Measurements from ENCODE around the gene DNAJB13.

Gene DNAJB13

DNA sequence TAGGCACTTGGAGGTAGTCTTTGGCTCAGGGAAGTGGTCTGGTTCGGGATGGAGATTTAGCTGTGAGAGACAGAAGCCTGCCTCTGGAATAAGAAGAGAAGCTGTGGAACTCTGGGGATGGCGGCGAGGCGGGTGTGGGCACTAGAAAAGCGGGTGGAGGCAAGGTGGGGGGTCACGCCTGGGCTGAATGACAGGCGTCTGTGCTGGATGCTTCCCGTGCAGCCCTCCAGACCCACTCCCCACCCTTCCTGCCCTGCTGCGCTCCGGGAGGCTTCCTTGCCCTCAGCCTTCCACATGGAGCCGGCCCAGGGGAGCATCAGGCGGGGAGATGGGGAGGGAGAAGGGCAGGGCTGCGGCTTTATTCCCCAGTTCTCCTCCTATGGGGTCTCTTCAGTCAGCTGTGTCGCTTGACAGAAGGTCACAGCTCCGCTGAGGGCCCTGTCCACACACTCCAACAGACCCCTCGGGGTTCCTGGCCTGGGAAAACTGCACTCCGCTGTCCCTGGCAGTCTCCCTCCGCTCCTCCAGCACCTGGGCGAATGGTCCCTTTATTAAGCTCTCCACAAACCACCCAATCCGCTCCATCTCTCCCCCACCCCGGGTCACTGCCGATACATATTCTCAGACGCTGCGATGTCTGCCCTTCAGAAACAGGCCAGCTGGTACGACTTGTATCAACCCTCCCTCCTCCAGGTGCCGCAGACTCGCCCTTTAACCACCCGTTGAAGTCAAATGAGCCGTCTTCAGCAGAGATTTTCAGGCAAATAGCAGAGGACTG lies 6.2 kb downstream of the DNAJB13 start (continued):
- TF ChIP-seq ZNF623 (tag by site-specific recombination; IDR thresholded peaks at IDR 0.05) (no peak), HOXA7 (CRISPR knock-in tag; IDR thresholded peaks at IDR 0.05; ENCODE audit: borderline replicate concordance) (no peak), ZNF24 (tag by site-specific recombination; IDR thresholded peaks at IDR 0.05) (no peak), BCL6B (tag by site-specific recombination; IDR thresholded peaks at IDR 0.05) (no peak), ZNF121 (tag by site-specific recombination; IDR thresholded peaks at IDR 0.05) (no peak)

- H3K27ac ChIP-seq (ENCODE audit: extremely low read depth, low read depth, low read length) = no peak overlapping the region
- ChIA-PET CTCF (interaction anchor here (0.6 kb wide), 1 partner anchor 52 kb away, joined by 3 read pairs; no protein-coding TSS in a partner anchor), POLR2A (no interaction called here)
- no peaks in the 10 kb centered on the region for H3K36me3 ChIP-seq (ENCODE audit: control insufficient read depth in 2 of 2, insufficient read depth in 1 of 2, low read length in 2 of 2)
- no peaks in the 10 kb centered on the region for H3K9me3 ChIP-seq (ENCODE audit: control insufficient read depth, insufficient read depth, low read depth, low read length)
- no peaks in the 10 kb centered on the region for H3K4me1 ChIP-seq (ENCODE audit: control insufficient read depth, insufficient read depth, low read length)
- no peak overlapping the region for H3K4me3 ChIP-seq (ENCODE audit: low read depth, low read length)
- TF ChIP-seq INSM2 (tag by site-specific recombination; IDR thresholded peaks at IDR 0.05) = no peak
- no peak for TF ChIP-seq ZNF335 (tag by site-specific recombination; conservative IDR thresholded peaks at IDR 0.05)
- no peak for TF ChIP-seq ZNF266 (tag by site-specific recombination; IDR thresholded peaks at IDR 0.05; ENCODE audit: low read depth)
- no peak for TF ChIP-seq ZNF202 (tag by site-specific recombination; IDR thresholded peaks at IDR 0.05; ENCODE audit: borderline replicate concordance)
- TF ChIP-seq ZNF248 (tag by site-specific recombination; IDR thresholded peaks at IDR 0.05) = no peak
- TF ChIP-seq ZNF529 (tag by site-specific recombination; IDR thresholded peaks at IDR 0.05; ENCODE audit: insufficient replicate concordance) = no peak
- no peak for TF ChIP-seq HOXA7 (CRISPR knock-in tag; IDR thresholded peaks at IDR 0.05; ENCODE audit: borderline replicate concordance)
- TF ChIP-seq KLF7 (tag by site-specific recombination; IDR thresholded peaks at IDR 0.05; ENCODE audit: borderline replicate concordance) = no peak
- TF ChIP-seq GLI4 (tag by site-specific recombination; IDR thresholded peaks at IDR 0.05) = no peak
- TF ChIP-seq ZNF560 (tag by site-specific recombination; IDR thresholded peaks at IDR 0.05; ENCODE audit: borderline replicate concordance) = no peak
- no peak for TF ChIP-seq ZNF624 (tag by site-specific recombination; IDR thresholded peaks at IDR 0.05)
- TF ChIP-seq, protein P1, sequence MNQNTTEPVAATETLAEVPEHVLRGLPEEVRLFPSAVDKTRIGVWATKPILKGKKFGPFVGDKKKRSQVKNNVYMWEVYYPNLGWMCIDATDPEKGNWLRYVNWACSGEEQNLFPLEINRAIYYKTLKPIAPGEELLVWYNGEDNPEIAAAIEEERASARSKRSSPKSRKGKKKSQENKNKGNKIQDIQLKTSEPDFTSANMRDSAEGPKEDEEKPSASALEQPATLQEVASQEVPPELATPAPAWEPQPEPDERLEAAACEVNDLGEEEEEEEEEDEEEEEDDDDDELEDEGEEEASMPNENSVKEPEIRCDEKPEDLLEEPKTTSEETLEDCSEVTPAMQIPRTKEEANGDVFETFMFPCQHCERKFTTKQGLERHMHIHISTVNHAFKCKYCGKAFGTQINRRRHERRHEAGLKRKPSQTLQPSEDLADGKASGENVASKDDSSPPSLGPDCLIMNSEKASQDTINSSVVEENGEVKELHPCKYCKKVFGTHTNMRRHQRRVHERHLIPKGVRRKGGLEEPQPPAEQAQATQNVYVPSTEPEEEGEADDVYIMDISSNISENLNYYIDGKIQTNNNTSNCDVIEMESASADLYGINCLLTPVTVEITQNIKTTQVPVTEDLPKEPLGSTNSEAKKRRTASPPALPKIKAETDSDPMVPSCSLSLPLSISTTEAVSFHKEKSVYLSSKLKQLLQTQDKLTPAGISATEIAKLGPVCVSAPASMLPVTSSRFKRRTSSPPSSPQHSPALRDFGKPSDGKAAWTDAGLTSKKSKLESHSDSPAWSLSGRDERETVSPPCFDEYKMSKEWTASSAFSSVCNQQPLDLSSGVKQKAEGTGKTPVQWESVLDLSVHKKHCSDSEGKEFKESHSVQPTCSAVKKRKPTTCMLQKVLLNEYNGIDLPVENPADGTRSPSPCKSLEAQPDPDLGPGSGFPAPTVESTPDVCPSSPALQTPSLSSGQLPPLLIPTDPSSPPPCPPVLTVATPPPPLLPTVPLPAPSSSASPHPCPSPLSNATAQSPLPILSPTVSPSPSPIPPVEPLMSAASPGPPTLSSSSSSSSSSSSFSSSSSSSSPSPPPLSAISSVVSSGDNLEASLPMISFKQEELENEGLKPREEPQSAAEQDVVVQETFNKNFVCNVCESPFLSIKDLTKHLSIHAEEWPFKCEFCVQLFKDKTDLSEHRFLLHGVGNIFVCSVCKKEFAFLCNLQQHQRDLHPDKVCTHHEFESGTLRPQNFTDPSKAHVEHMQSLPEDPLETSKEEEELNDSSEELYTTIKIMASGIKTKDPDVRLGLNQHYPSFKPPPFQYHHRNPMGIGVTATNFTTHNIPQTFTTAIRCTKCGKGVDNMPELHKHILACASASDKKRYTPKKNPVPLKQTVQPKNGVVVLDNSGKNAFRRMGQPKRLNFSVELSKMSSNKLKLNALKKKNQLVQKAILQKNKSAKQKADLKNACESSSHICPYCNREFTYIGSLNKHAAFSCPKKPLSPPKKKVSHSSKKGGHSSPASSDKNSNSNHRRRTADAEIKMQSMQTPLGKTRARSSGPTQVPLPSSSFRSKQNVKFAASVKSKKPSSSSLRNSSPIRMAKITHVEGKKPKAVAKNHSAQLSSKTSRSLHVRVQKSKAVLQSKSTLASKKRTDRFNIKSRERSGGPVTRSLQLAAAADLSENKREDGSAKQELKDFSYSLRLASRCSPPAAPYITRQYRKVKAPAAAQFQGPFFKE (tag by site-specific recombination; IDR thresholded peaks at IDR 0.05; ENCODE audit: borderline replicate concordance) = no peak
- no peak for TF ChIP-seq ZNF132 (tag by site-specific recombination; IDR thresholded peaks at IDR 0.05; ENCODE audit: borderline replicate concordance)
- TF ChIP-seq REPIN1 (tag by site-specific recombination; IDR thresholded peaks at IDR 0.05; ENCODE audit: low read depth) = no peak
- TF ChIP-seq ZNF76 (tag by site-specific recombination; IDR thresholded peaks at IDR 0.05; ENCODE audit: borderline replicate concordance, low read depth) = no peak
Observed at GRCh38 chr11:73957654-73958361, 7.0 kb downstream of the DNAJB13 start.

Measured in HEK293 (cell line).